ENCODE results near the gene RPL27.

The RPL27 gene

DNA sequence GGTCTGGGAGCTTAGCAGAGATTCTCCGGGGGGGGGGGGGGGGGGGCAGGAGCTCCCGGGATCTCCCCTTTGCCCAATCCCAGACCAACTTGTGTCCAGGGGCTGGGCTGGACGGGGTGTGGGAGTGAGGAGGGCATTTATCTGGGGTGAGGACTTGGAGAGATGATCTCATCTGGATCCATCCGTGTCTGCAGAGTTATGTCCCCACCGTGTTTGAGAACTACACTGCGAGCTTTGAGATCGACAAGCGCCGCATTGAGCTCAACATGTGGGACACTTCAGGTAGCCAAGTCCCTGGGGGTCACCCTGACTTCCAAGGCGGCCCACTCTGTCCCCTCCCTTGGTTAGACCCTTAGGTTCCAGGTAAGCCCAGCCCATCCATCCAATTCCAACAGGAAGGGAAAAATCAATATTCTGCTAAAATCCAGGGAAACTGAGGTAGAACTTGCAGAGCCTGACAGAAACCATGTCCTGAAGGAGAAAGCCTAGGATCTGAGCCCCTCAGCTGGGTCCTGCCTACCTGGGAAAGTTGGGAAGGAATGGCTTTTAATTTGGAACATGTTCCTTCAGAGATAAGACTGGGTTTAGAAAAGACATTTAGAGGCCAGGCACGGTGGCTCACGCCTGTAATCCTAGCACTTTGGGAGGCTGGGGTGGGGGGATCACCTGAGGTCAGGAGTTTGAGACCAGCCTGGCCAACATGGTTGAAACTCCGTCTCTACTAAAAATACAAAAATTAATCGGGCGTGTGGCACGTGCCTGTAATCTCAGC lies 27.7 kb downstream of the RPL27 start:
- H3K4me3 ChIP-seq (ENCODE audit: low read depth, low read length): no peak overlapping the region
- no peak for TF ChIP-seq CTCF (IDR thresholded peaks at IDR 0.05; ENCODE audit: low read depth, low read length)

DNA sequence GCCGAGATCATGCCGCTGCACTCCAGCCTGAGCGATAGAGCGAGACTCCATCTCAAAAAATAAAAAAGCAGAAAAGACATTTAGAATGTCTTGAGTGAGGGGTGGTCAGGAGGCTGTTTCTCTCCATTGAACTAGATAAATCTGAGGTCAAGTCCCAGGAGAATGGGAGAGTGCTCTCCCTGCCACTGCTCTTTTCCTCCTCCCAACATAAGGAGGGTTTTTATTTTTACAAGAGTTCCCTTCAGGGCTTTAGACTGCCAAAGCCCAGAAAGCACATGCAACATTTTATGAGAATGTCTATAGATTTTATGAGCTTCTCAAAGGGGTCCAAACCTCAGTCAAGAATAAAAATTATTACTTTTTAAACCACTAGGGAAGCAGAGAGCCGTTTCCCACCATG lies 28.4 kb downstream of the RPL27 start:
- H3K4me3 ChIP-seq (ENCODE audit: low read depth, low read length): no peak overlapping the region
- no peak for TF ChIP-seq CTCF (IDR thresholded peaks at IDR 0.05; ENCODE audit: low read depth, low read length)

- no peak overlapping the region for H3K4me3 ChIP-seq (ENCODE audit: low read depth, low read length)
- no peak for TF ChIP-seq CTCF (IDR thresholded peaks at IDR 0.05; ENCODE audit: low read depth, low read length)
Observed at GRCh38 chr17:43027091-43028032, 29.1 kb downstream of the RPL27 start.

GRCh38 chr17:43028221-43028861 lies 30.1 kb downstream of the RPL27 start:
- no peak overlapping the region for H3K4me3 ChIP-seq (ENCODE audit: low read depth, low read length)
- no peak for TF ChIP-seq CTCF (IDR thresholded peaks at IDR 0.05; ENCODE audit: low read depth, low read length)

DNA sequence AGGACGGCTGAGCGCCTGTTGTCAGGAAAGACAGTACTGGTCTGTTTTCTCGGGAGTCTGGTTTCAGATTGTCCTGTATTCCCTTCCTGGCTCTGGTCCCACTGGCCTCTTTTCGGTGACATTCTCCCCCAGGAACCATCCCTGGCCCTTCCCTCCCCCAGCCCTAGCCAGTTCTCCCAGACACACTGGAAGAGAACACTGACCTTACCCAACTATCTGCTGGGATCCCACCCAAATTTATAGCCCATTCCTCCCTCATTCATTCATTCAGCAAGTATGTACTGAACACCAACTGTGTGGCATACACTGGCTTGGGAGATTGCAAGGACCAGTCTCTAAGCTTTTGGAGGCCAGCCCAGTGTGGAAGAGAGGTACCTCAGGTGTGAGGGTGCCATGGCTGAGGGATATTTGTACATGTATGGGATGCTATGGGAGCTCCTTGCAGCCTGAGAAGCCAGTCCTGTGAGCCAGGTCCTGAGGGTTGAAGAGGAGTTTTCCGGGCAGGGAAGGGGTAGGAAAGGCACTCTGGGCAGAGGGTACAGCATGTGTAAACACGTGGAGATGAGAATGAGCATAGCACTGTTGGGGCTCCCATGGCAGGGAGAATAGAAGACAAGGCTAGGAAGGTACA lies 32.0 kb downstream of the RPL27 start:
- no peak for TF ChIP-seq CTCF (IDR thresholded peaks at IDR 0.05; ENCODE audit: low read depth, low read length)
- no peak overlapping the region for H3K4me3 ChIP-seq (ENCODE audit: low read depth, low read length)

GRCh38 chr17:43031666-43032065 lies 33.4 kb downstream of the RPL27 start:
- no peak for TF ChIP-seq CTCF (IDR thresholded peaks at IDR 0.05; ENCODE audit: low read depth, low read length)
- H3K4me3 ChIP-seq (ENCODE audit: low read depth, low read length): no peak overlapping the region

All from WI38 (cell line).